Fibroblast of the aortic adventitia (primary cell): ENCODE measurements around the gene HLA-A. TPM values are rescaled to one million over a fixed set of nuclear protein-coding genes. Genes with fewer than 3 reads are reported as not detected.

ENCODE experiments used
- DNase-seq: peaks from one replicate; pipeline ENCODE4 v3.0.0-alpha.2; 2010; ENCODE audit warnings: low read depth
- H3K4me3 ChIP-seq: 2 replicates; pipeline ENCODE4 v1.5.1; 2011; ENCODE audit warnings: low read depth, mild to moderate bottlenecking, control low read depth, low read length, moderate library complexity
- total RNA-seq: library from RNA; depleted of rRNA; stranded (reverse); fragments of >200 nt; gene quantifications from 2 replicates; pipeline ENCODE4 v1.2.3, GENCODE V29; 2012; ENCODE audit warnings: low replicate concordance
- TF ChIP-seq, protein P1 (sequence below): IDR thresholded peaks from 2 replicates; pipeline ENCODE4 v1.5.1; 2011; ENCODE audit warnings: mild to moderate bottlenecking, low read length, control low read depth, inconsistent platforms; ENCODE audit not compliant: insufficient read depth

The HLA-A gene
- total RNA-seq, 1 donor, result 184 TPM

DNA sequence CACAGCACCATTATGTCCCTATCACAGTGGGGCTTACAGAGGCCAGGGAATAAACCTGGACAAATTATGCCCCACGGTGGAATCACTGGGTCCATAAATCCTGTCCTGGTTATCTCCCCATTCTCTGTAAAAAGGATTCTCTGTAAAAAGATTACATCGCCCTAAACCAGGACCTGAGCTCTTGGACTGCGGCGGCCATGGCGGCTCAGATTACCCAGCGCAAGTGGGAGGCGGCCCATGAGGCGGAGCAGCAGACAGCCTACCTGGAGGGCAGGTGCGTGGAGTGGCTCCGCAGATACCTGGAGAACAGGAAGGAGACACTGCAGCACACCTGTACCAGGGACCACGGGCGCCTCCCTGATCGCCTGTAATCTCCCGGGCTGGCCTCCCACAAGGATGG is 8.4 kb upstream of the HLA-A start:
- no peak for DNase-seq
- TF ChIP-seq, protein P1, sequence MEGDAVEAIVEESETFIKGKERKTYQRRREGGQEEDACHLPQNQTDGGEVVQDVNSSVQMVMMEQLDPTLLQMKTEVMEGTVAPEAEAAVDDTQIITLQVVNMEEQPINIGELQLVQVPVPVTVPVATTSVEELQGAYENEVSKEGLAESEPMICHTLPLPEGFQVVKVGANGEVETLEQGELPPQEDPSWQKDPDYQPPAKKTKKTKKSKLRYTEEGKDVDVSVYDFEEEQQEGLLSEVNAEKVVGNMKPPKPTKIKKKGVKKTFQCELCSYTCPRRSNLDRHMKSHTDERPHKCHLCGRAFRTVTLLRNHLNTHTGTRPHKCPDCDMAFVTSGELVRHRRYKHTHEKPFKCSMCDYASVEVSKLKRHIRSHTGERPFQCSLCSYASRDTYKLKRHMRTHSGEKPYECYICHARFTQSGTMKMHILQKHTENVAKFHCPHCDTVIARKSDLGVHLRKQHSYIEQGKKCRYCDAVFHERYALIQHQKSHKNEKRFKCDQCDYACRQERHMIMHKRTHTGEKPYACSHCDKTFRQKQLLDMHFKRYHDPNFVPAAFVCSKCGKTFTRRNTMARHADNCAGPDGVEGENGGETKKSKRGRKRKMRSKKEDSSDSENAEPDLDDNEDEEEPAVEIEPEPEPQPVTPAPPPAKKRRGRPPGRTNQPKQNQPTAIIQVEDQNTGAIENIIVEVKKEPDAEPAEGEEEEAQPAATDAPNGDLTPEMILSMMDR, result no peak
- no peak overlapping the region for H3K4me3 ChIP-seq

DNA sequence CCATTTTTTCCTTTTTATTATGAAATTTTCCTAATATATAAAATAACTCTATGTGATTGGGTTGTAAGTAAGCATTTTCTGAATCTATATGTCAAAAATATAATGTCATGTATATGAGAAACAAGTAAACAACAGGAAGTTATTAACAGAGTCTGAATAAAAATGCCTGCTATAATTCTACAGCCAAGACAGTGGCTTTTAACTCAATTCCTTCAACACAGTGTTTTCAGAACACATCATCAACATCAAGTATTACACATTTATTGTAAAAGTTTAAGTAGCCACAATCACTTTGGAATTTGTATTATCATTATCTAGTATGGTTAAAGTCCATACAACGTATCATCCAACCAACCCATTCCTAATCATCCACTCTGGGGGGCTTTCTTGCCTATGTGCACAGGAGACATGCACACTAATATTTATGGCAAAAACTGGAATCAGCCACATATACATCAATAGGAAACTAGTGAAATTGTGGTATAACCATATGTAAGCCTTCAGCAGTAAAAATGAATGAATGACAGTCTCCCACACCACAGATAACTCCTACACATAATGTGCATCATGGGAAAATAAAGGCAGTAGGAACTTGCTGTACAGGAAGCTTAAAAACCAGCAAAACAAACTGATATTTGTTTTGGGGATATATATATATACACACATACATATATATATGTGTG is 6.9 kb upstream of the HLA-A start:
- DNase-seq, result no peak

DNA sequence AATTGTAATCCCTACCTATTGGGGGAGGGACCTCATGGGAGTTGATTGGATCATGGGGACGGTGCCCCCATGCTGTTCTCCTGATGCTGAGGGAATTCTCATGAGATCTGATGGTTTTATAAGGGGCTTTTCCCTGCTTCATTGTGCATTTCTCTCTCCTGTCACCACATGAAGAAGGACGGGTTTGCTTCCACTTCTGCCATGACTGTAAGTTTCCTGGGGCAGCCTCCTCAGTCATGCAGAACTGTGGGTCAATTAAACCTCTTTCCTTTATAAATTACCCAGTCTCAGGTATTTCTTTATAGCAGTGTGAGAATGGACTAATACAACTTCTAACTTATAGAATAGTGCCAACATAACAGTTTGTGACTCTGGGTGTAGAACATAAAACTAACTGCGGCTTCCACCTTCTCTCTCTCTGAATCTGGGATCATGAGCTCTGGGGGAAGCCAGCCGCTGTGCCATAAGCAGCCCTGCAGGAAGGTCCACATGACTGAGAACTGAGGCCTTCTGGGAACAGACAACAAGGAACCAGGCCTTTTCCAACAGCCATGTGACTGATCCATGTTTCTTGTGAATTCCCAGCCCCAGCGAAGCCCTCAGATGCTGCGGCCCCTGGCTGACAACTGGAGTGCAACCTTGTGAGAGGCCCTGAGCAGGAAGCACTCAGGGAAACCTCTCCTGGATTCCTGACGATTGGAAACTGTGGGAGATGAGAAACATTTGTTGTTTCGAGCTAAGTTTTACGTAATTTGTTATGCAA is 3.4 kb upstream of the HLA-A start:
- TF ChIP-seq, protein P1, result no peak
- no peak for DNase-seq
- H3K4me3 ChIP-seq, result no peak overlapping the region

More for the DNA sequence above, 6.9 kb upstream of the HLA-A start:
- TF ChIP-seq, protein P1, result no peak
- H3K4me3 ChIP-seq, result no peak overlapping the region

DNA sequence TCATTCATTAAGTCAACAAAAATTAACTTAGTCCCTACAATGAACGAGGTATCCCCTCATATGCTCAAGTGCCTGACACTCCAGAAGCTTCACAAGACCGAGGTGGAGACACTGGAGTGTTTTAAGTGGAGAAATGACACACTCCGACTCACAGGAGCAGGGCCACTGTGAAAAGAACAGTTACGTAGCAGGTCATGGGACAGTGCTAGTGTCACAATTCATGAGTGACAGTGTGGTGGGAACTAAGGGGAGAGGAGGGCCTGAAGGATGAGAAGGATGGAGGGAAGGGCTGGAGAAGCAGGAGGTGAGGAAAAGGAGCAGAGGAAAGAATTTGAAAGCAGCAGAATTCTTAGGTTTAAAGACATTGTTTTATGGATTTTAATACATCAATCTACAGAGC is 1.3 kb upstream of the HLA-A start:
- H3K4me3 ChIP-seq, result no peak overlapping the region
- TF ChIP-seq, protein P1, result no peak
- no peak for DNase-seq

DNA sequence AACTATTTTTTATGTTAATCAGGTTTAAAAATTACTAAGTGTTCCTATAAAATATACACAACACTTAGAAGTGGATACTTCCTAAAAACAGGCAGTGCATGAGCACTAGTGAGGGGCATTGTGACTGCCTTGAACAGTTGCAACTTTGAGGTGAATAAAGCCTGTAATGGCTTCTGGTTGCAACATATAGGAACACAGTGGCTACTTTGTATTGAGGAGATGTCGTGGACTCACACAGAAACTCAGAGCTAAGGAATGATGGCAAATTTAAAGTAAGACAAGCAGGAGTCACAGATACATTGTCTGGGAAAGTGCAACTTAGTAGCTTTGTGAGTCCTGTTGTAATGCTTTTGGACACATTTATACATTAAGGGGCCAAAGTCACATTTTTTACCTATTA is 861 bp upstream of the HLA-A start:
- H3K4me3 ChIP-seq, result peak overlapping the region; percentile 69
- TF ChIP-seq, protein P1, result no peak
- peak; percentile 19 for DNase-seq

DNA sequence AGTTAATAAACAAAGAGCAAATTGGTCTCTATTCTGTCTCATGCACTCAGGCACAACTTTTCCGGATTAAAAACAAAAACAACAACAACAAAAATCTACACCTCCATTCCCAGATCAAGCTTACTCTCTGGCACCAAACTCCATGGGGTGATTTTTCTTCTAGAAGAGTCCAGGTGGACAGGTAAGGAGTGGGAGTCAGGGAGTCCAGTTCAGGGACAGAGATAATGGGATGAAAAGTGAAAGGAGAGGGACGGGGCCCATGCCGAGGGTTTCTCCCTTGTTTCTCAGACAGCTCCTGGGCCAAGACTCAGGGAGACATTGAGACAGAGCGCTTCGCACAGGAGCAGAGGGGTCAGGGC is 437 bp upstream of the HLA-A start:
- TF ChIP-seq, protein P1, result no peak
- DNase-seq, result no peak

More for the DNA sequence above, 437 bp upstream of the HLA-A start:
- H3K4me3 ChIP-seq, result peak overlapping the region; percentile 69
